Right hindlimb (tissue), 1 donor: ENCODE data around the gene C6orf52.
"Not testable (repeated sequence)": the region's sequence is repeated elsewhere in the genome, so short reads cannot be mapped to it uniquely, and the experiment has no call there.

Experiments used
- DNase-seq: peaks from one replicate; pipeline ENCODE4 v3.0.0-alpha.2; 2018

Gene C6orf52

DNA sequence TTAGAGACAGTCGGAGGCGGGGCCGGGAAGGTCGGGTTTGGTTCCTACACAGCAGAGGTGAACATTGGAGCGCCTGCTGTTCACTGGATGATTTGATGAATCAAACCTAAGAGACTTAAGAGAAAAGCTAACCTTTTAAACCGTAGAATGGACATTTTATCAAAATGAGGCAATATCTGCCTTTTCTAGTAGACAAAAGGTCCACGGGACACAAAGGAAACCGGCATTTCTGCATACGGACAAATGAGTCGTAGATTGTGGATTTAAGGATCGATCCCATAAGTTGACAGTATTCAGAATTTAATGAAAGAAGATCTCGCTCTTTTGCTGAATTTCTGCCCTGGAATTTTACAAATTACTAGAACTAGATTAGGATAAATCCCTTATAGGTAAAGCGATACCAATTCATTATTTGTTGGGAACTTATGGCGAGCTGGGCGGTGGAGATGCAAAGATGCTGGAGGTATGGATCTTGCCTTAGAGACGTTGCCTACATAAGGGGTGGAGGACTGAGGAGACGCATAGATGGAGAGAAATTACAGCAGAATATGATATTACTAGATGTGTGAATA is 756 bp upstream of the C6orf52 start:
- DNase-seq: no peak

DNA sequence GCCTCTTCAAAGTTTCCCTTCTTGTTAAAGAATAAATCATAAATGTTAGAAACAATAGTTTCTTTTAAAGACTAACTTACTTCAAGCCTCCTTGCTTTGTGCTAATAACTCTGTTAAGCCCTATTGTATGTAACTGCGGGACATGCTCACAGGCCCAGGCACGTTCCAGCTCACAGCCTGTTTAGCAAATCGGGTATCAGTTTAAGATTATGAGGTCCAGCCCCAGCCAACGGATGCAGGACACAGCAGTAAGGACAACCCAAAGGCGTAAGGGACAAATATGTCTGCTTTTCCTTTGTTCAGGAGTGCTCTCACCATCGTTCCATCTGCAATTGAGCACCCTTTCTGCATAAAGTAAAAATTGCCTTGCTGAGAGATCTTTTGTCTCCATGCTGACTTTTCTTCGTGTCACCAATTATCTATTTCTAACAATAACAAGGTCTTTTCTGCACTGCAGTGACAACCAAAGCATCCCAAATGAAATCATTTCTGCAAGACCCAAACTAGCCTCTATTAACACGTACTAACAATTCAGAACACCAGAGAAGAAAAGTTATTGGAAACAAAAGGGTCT is 1.4 kb downstream of the C6orf52 start:
- no peak for DNase-seq

GRCh38 chr6:10690651-10691445 is 3.6 kb downstream of the C6orf52 start:
- DNase-seq: no peak

- no peak for DNase-seq
These were observed 6.8 kb downstream of the C6orf52 start for GRCh38 chr6:10687582-10687981.

DNA sequence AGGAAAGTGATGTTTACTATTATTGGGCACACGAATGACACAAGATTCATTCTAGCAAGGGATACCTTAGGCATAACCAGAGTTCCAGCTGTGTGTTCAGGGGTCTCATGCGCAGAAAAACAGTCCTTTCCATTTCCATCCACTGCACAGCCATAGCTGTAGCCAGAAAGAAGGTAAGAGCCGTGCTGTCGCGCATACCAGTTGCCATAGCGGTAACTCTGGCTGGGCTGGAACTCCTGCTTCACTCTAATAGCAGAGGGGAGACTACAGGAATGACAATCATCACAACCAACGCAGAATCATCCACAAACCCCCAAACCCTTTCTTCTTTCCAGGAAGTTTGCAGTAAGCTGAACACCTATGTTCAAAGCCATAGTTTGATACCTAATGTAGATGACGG is 7.5 kb downstream of the C6orf52 start:
- no peak for DNase-seq

- DNase-seq: no peak
These were observed 9.1 kb downstream of the C6orf52 start for GRCh38 chr6:10685092-10685915.

DNA sequence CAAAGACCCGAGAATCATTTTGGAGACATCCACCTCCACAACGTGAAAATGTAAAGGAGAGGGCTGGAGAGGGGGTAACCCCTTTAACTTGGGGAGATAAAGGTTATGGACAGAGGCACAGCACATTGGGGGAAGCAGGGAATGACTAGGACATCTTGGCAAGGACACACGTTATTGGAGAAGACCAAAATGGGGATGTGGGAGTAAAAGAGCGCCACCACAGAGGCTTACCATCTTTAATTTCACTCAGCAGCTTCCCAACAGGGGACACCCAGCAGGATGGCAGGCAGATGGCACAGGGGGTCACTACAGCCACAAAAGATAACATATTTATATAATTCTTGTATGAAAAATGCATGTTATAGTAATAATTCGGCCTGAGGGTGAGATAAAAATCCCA is 9.8 kb downstream of the C6orf52 start:
- no peak for DNase-seq

- no peak for DNase-seq
These were observed 11.9 kb downstream of the C6orf52 start for GRCh38 chr6:10682355-10682988.

DNA sequence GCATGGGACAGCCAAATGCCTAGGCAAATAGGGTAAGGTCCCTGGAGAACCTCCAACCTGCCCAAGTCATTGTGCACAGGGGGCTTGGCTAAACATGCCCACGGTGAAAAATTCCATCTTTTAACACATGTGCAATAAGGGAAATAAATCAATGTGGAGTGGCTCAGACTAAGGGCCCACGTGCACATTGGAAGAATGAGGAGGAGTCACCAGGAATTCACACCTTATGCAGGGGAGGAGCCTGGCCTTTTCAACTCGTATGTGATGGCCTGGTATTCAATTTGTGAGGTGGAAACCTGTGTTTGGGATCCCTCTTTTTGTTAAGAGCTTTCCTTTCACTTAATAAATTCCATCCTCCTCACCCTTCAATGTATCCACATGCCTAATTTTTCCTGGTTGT is 12.6 kb downstream of the C6orf52 start:
- no peak for DNase-seq

DNA sequence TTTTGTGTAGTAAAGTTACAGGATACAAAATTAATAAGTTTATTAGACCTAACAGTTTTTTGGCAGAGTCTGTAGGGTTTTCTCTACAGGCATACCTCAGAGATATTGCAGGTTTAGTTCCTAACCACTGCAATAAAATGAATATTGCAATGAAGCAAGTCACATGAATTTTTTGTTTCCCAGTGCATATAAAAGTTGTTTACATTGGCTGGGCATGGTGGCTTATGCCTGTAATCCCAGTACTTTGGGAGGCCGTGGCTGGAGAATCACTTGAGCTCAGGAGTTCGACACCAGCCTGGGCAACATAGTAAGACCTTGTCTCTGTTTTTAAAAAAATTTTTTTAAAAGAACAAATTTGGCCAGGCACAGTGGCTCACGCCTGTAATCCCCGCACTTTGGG is 16.0 kb downstream of the C6orf52 start:
- no peak for DNase-seq

- DNase-seq: no peak
These were observed 18.0 kb downstream of the C6orf52 start for GRCh38 chr6:10676403-10676802.

GRCh38 chr6:10668126-10668917 is 26.1 kb downstream of the C6orf52 start:
- DNase-seq: no peak

DNA sequence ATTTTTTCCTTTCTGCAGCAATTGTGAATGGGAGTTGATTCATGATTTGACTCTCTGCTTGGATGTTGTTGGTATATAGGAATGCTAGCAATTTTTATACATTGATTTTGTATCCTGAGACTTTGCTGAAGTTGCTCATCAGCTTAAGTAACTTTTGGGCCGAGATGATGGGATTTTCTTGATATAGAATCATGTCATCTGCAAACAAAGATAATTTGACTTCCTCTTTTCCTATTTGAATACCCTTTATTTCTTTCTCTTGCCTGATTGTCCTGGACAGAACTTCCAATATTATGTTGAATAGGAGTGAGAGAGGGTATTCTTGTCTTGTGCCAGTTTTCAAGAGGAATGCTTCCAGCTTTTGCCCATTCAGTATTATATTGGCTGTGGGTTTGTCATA is 28.8 kb downstream of the C6orf52 start:
- DNase-seq: not testable (repeated sequence)

- no peak for DNase-seq
These were observed 31.7 kb downstream of the C6orf52 start for GRCh38 chr6:10662742-10663141.

DNA sequence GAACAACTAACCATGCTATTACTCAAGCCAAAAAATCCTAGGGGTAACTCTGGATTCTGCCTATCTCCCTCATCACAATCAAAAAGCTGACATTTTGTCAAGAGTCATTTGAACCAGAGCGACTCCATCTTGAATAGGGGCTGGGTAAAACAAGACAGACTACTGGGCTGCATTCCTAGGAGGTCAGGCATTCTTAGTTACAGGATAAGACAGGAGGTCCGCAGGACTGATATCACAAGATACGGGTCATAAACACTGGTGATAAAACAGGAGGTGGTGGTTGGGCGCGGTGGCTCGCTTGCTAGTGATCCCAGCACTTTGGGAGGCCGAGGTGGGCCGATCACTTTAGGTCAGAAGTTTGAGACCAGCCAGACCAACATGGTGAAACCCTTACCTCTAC is 32.2 kb downstream of the C6orf52 start:
- DNase-seq: no peak

DNA sequence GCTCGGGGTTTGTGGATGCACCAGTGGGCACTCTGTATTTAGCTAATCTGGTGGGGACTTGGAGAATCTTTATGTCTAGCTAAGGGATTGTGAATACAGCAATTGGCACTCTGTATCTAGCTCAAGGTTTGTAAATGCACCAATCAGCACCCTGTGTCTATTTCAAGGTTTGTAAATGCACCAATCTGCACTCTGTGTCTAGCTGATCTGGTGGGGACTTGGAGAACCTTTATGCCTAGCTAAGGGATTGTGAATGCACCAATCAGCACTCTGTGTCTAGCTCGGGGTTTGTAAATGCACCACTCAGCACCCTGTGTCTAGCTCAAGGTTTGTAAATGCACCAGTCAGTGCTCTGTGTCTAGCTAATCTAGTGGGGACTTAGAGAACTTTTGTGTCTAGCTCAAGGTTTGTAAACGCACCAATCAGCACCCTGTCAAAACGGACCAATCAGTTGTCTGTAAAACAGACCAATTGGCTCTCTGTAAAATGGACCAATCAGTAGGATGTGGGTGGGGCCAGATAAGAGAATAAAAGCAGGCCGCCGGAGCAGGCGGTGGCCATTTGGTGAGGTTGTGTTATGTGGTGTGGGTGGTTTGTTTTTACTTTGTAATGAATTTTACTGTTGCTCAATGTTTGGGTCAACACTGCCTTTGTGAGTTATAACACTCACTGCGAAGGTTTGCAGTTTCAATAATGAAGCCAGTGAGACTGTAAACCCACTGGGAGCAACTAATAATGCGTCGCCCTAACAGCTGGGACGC is 33.8 kb downstream of the C6orf52 start:
- DNase-seq: not testable (repeated sequence)

- no peak for DNase-seq
These were observed 34.6 kb downstream of the C6orf52 start for GRCh38 chr6:10659699-10660348.

- DNase-seq: no peak
These were observed 35.3 kb downstream of the C6orf52 start for GRCh38 chr6:10658910-10659698.

- no peak for DNase-seq
These were observed 38.8 kb downstream of the C6orf52 start for GRCh38 chr6:10655508-10656055.

GRCh38 chr6:10644225-10644624 is 50.2 kb downstream of the C6orf52 start:
- no peak for DNase-seq
